Left lung (tissue), 10 donors: Measurements from ENCODE around the gene CDX2. TPM values are rescaled to one million over a fixed set of nuclear protein-coding genes. Genes with fewer than 3 reads are reported as not detected.

ENCODE experiments used
- ATAC-seq: fragments of 200-7000 bp; cut with Tn5 transposase; one replicate; pipeline ENCODE4 v1.9.1; 2020; ENCODE audit warnings: moderate library complexity
- DNase-seq, 4 donors: peaks; one replicate each; pipeline ENCODE4 v3.0.0-alpha.2; 2013 to 2020
- H3K27ac ChIP-seq, 2 donors: fragments of 200-600 bp; sonication (generic) in 1 of 2; one replicate each; pipeline versions ENCODE4 v1.5.0 to v1.8.0; 2020 to 2021
- H3K27me3 ChIP-seq, 2 donors: fragments of 200-600 bp; sonication (generic) in 1 of 2; one replicate each; pipeline versions ENCODE4 v1.5.0 to v1.8.0; 2020 to 2021
- H3K36me3 ChIP-seq, 2 donors: fragments of 200-600 bp; sonication (generic) in 1 of 2; one replicate each; pipeline versions ENCODE4 v1.5.0 to v1.8.0; 2020 to 2021
- H3K4me1 ChIP-seq, 2 donors: fragments of 200-600 bp; one replicate each; pipeline ENCODE4 v1.8.0; 2021
- H3K4me3 ChIP-seq, 2 donors: fragments of 200-600 bp; sonication (generic) in 1 of 2; one replicate each; pipeline versions ENCODE4 v1.5.0 to v1.8.0; 2020 to 2021; ENCODE audit warnings: mild to moderate bottlenecking in 1 of 2
- H3K9me3 ChIP-seq, 2 donors: fragments of 200-600 bp; sonication (generic) in 1 of 2; one replicate each; pipeline versions ENCODE4 v1.5.0 to v1.8.0; 2020 to 2021
- intact Hi-C, 2 donors: fragments of 100-400 bp; cut with DNase I; formaldehyde crosslinking; loops; one replicate each; pipeline versions ENCODE4 v1.11.2 to v1.14.2; 2022
- polyA plus RNA-seq, 6 donors: library from polyadenylated mRNA; unstranded; fragments of 120-200 nt; gene quantifications; one replicate each; pipeline ENCODE4 v1.2.1, GENCODE V29; 2013; ENCODE audit not compliant: insufficient read length in 6 of 6
- total RNA-seq, 2 donors: library from RNA; stranded (reverse); fragmentation: NEBNext Ultra II Directional; extraction: Animal tissue kit (Norgen Biotek cat#: 25700); gene quantifications; one replicate each; pipeline ENCODE4 v1.2.1, GENCODE V29; 2021
- TF ChIP-seq, protein P1 (sequence below), 2 donors: fragments of 200-600 bp; sonication (generic) in 1 of 2; IDR thresholded peaks; one replicate each; pipeline versions ENCODE4 v1.5.0 to v1.8.0; 2021; ENCODE audit warnings: antibody characterized with exemption in 2 of 2
- donor health status: DM: no; HTN: yes; CAD: no.
- donor health status: DM: no; HTN: no; CAD: no.

CDX2 gene
- total and polyA plus RNA-seq, 8 donors = not detected

DNA sequence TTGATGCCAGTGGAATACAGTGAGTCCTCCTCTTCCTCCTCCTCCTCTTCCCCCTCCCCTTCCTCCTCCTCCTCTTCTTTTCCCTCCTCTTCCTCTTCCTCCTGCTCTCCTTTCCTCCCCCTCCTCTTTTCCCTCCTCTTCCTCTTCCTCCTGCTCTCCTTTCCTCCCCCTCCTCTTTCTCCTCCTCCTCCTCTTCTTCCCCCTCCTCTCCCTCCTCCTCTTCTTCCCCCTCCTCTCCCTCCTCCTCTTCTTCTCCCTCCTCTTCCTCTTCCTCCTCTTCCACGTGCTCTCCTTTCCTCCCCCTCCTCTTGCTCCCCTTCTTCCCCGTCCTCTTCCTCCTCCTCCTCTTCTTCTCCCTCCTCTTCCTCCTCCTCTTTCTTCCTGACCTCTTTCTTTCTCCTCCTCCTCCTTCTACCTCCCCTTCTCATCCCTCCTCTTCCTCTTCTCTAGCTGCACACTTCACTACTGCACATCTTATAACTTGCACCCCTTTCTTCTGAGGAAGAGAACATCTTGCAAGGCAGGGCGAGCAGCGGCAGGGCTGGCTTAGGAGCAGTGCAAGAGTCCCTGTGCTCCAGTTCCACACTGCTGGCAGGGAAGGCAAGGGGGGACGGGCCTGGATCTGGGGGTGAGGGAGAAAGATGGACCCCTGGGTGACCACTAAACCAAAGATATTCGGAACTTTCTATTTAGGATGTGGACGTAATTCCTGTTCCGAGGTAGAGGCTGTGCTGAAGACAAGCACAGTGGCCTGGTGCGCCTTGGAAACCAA is 43.7 kb downstream of the CDX2 start:
- H3K4me1 ChIP-seq = peaks cover 10 to 14% of the 10 kb centered on the region in 2 donors
- no peak for ATAC-seq
- peaks cover 98 to 100% of the 10 kb centered on the region in 2 donors for H3K27me3 ChIP-seq
- intact Hi-C loops = no loop called here
- no peak overlapping the region for H3K27ac ChIP-seq
- no peaks in the 10 kb centered on the region for H3K9me3 ChIP-seq
- no peak overlapping the region for H3K4me3 ChIP-seq
- DNase-seq = no peak
- no peaks in the 10 kb centered on the region for H3K36me3 ChIP-seq
- TF ChIP-seq, protein P1, sequence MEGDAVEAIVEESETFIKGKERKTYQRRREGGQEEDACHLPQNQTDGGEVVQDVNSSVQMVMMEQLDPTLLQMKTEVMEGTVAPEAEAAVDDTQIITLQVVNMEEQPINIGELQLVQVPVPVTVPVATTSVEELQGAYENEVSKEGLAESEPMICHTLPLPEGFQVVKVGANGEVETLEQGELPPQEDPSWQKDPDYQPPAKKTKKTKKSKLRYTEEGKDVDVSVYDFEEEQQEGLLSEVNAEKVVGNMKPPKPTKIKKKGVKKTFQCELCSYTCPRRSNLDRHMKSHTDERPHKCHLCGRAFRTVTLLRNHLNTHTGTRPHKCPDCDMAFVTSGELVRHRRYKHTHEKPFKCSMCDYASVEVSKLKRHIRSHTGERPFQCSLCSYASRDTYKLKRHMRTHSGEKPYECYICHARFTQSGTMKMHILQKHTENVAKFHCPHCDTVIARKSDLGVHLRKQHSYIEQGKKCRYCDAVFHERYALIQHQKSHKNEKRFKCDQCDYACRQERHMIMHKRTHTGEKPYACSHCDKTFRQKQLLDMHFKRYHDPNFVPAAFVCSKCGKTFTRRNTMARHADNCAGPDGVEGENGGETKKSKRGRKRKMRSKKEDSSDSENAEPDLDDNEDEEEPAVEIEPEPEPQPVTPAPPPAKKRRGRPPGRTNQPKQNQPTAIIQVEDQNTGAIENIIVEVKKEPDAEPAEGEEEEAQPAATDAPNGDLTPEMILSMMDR (IDR thresholded peaks at IDR 0.05) = no peak

DNA sequence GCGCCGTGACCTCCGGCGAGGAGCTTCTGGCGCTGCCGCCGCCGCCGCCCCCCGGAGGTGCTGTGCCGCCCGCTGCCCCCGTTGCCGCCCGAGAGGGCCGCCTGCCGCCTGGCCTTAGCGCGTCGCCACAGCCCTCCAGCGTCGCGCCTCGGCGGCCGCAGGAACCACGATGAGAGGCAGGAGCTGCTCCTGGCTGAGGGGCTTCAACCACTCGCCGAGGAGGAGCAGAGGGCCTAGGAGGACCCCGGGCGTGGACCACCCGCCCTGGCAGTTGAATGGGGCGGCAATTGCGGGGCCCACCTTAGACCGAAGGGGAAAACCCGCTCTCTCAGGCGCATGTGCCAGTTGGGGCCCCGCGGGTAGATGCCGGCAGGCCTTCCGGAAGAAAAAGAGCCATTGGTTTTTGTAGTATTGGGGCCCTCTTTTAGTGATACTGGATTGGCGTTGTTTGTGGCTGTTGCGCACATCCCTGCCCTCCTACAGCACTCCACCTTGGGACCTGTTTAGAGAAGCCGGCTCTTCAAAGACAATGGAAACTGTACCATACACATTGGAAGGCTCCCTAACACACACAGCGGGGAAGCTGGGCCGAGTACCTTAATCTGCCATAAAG is 44.5 kb downstream of the CDX2 start:
- peaks cover 16 to 22% of the 10 kb centered on the region in 2 donors for H3K4me1 ChIP-seq
- TF ChIP-seq, protein P1 (IDR thresholded peaks at IDR 0.05) = no peak

DNA sequence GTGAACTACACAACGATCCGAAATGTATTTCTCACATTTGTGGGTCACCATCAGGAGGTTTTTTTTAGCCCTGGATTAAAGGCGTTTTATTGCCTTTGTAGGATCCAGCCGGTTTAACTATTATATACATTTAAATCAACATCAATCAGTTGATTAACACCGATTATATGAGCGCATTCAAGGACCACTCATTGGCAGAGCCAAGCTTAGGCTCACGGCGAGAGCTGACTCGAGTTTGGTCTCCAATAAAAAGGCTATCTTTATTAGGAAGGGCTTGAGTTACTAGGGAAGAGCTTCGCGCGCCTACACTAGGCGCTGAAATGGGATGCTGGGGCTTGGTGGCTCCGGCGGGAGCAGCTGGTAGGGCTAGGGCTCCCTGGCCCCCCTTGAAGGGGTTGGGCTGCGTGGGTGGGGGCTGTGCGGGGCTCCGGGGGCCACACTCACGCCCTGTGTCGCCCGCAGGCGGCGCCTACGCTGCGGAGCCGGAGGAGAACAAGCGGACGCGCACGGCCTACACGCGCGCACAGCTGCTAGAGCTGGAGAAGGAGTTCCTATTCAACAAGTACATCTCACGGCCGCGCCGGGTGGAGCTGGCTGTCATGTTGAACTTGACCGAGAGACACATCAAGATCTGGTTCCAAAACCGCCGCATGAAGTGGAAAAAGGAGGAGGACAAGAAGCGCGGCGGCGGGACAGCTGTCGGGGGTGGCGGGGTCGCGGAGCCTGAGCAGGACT is 45.2 kb downstream of the CDX2 start:
- no peak overlapping the region for H3K4me3 ChIP-seq
- ATAC-seq (no peak), DNase-seq (peak in 1 of 4 donors; percentile 78)
- TF ChIP-seq, protein P1 (IDR thresholded peaks at IDR 0.05) = no peak
- H3K27me3 ChIP-seq = peaks cover 98 to 100% of the 10 kb centered on the region in 2 donors
- intact Hi-C loops = no loop called here
- H3K9me3 ChIP-seq = no peaks in the 10 kb centered on the region
- H3K27ac ChIP-seq = no peak overlapping the region
- H3K4me1 ChIP-seq = peaks cover 20 to 22% of the 10 kb centered on the region in 2 donors
- no peaks in the 10 kb centered on the region for H3K36me3 ChIP-seq

More for the DNA sequence above, 44.5 kb downstream of the CDX2 start:
- Histone ChIP-seq H3K9me3 (no peaks in the 10 kb centered on the region), H3K36me3 (no peaks in the 10 kb centered on the region), H3K27ac (no peak overlapping the region), H3K27me3 (peaks cover 98 to 100% of the 10 kb centered on the region in 2 donors), H3K4me3 (no peak overlapping the region)
- no peak for DNase-seq
- no peak for ATAC-seq
- intact Hi-C loops = no loop called here

DNA sequence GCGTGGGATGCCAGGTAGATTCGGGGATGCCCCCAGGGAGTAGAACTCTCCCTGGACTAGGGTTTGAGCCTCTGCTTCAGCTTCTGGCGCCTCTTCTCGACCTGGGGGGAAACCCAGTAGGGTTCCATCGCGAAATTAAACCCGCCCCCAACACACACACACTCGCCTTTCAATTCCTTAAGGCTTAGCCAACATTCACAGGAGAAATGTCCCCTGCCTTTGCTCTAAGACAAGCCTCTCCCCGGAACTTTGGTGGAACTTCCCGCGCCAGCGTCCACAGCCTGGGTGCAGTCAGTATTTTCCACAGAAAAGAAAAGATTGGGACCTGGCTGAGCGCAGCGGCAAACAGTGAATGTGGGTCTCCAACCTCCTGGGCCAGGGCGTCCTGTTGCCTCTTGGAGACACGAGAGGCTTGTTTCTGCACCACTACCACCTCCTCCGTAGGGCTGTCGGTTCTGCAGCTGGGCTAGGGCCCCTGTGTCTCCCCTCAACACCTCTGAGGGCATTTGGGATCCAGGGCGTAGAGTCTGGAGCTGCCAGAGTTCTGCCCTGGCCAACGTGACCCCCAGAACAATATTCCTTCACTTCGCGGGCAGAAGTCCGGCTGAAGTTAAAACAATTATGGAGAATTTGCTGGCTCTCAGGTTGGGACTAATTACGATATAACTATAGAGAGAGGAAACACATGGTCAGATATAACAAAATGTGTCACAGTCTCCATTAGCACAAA is 46.1 kb downstream of the CDX2 start:
- ATAC-seq (no peak), DNase-seq (no peak)
- Histone ChIP-seq H3K27me3 (peaks cover 98 to 100% of the 10 kb centered on the region in 2 donors), H3K4me3 (no peak overlapping the region), H3K9me3 (no peaks in the 10 kb centered on the region), H3K36me3 (no peaks in the 10 kb centered on the region), H3K4me1 (peaks cover 20 to 22% of the 10 kb centered on the region in 2 donors), H3K27ac (no peak overlapping the region)
- intact Hi-C loops = no loop called here
- TF ChIP-seq, protein P1 (IDR thresholded peaks at IDR 0.05) = no peak
